NT2/D1 (cell line): Measurements from ENCODE around the gene SLFN13.
"Not testable (repeated sequence)": the region's sequence is repeated elsewhere in the genome, so short reads cannot be mapped to it uniquely, and the experiment has no call there.

Source experiments
- DNase-seq: peaks from one replicate; pipeline ENCODE4 v3.0.0-alpha.2; 2011; ENCODE audit warnings: low read depth, low spot score
- H3K27me3 ChIP-seq: 2 replicates; pipeline ENCODE4 v1.6.0; 2011; ENCODE audit warnings: mild to moderate bottlenecking; ENCODE audit not compliant: insufficient read length, insufficient read depth
- H3K36me3 ChIP-seq: 2 replicates; pipeline ENCODE4 v1.6.1; 2011; ENCODE audit warnings: mild to moderate bottlenecking, low read length, mixed read lengths; ENCODE audit not compliant: insufficient read depth, insufficient read length
- H3K4me1 ChIP-seq: 2 replicates; pipeline ENCODE4 v1.5.1; 2011; ENCODE audit not compliant: insufficient read depth, insufficient read length
- H3K4me3 ChIP-seq: 2 replicates; pipeline ENCODE4 v1.5.1; 2011; ENCODE audit warnings: low read depth; ENCODE audit not compliant: insufficient read length
- H3K9ac ChIP-seq: 2 replicates; pipeline ENCODE4 v1.6.0; 2011; ENCODE audit warnings: low read depth; ENCODE audit not compliant: insufficient read length
- H3K9me3 ChIP-seq: 2 replicates; pipeline ENCODE4 v1.5.1; 2011; ENCODE audit warnings: mild to moderate bottlenecking, low read length; ENCODE audit not compliant: insufficient read depth
- SUZ12 ChIP-seq: IDR thresholded peaks from 2 replicates; pipeline ENCODE4 v1.6.1; 2011; ENCODE audit not compliant: insufficient read length, insufficient read depth; ENCODE audit errors: extremely low read depth
- YY1 ChIP-seq: IDR thresholded peaks from 2 replicates; pipeline ENCODE4 v1.6.1; 2011; ENCODE audit not compliant: insufficient read length, insufficient read depth
- ZNF274 ChIP-seq: IDR thresholded peaks from 2 replicates; pipeline ENCODE4 v1.6.1; 2011; ENCODE audit warnings: mild to moderate bottlenecking, low read depth, low read length

SLFN13 gene

GRCh38 chr17:35406568-35406967 lies 42.0 kb downstream of the SLFN13 start:
- Histone ChIP-seq H3K9me3 (no peaks in the 10 kb centered on the region), H3K4me3 (no peak overlapping the region), H3K9ac (no peak overlapping the region), H3K27me3 (no peaks in the 10 kb centered on the region), H3K4me1 (no peaks in the 10 kb centered on the region), H3K36me3 (no peaks in the 10 kb centered on the region)
- DNase-seq = no peak
- TF ChIP-seq SUZ12 (no peak), ZNF274 (no peak), YY1 (no peak)

- no peak for DNase-seq
- no peak overlapping the region for H3K9ac ChIP-seq
- TF ChIP-seq SUZ12 (no peak), YY1 (no peak), ZNF274 (no peak)
- no peaks in the 10 kb centered on the region for H3K4me1 ChIP-seq
- H3K36me3 ChIP-seq = no peaks in the 10 kb centered on the region
- H3K4me3 ChIP-seq = no peak overlapping the region
- H3K9me3 ChIP-seq = no peaks in the 10 kb centered on the region
- H3K27me3 ChIP-seq = no peaks in the 10 kb centered on the region
Measured at GRCh38 chr17:35404360-35404759, 44.2 kb downstream of the SLFN13 start.

DNA sequence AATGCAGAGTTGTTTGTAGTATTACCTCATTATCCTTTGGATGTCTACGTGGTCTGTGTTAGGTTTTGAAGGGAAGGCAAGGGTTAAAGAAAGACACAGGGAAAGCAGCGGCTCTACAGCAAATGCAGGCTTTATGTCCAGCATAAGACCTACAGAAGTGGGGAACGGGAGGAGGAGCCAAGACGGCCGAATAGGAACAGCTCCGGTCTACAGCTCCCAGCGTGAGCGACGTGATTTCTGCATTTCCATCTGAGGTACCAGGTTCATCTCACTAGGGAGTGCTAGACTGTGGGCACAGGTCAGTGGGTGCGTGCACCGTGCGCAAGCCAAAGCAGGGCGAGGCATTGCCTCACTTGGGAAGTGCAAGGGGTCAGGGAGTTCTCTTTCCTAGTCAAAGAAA lies 54.8 kb downstream of the SLFN13 start:
- not testable (repeated sequence) for H3K36me3 ChIP-seq, H3K4me1 ChIP-seq, H3K4me3 ChIP-seq, H3K27me3 ChIP-seq, H3K9ac ChIP-seq, DNase-seq, H3K9me3 ChIP-seq

- no peak for TF ChIP-seq SUZ12
- no peak for DNase-seq
Measured at GRCh38 chr17:35390663-35391062, 57.9 kb downstream of the SLFN13 start.

DNA sequence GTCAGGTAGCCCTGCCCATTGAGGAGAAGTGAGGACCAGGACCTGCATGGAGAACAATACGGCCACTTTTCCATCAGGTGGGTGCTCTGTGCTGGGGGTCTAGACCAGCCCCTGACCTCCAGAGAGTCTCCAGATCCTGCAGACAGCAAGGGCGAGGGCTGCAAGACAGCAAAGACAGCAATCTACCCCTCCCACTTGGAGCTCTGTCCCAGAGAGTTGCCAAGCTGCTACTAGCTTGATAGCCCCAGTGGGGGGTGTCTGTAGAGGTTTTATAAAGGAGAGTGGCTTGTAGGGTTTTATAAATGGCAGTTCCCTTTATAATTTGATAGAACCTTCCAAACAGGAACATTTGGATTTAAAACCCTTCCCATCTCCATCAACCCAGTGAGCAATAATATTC lies 58.4 kb downstream of the SLFN13 start:
- H3K9ac ChIP-seq = no peak overlapping the region
- no peak for DNase-seq
- H3K9me3 ChIP-seq = peaks cover 6% of the 10 kb centered on the region
- no peaks in the 10 kb centered on the region for H3K36me3 ChIP-seq
- no peaks in the 10 kb centered on the region for H3K4me1 ChIP-seq
- H3K27me3 ChIP-seq = no peaks in the 10 kb centered on the region
- no peak overlapping the region for H3K4me3 ChIP-seq
- TF ChIP-seq SUZ12 = no peak
- TF ChIP-seq ZNF274 = no peak
- TF ChIP-seq YY1 = no peak

More at GRCh38 chr17:35390663-35391062, 57.9 kb downstream of the SLFN13 start:
- no peaks in the 10 kb centered on the region for H3K4me1 ChIP-seq
- no peak overlapping the region for H3K9ac ChIP-seq
- no peaks in the 10 kb centered on the region for H3K27me3 ChIP-seq
- H3K4me3 ChIP-seq = no peak overlapping the region
- H3K36me3 ChIP-seq = no peaks in the 10 kb centered on the region
- peaks cover 6% of the 10 kb centered on the region for H3K9me3 ChIP-seq

DNA sequence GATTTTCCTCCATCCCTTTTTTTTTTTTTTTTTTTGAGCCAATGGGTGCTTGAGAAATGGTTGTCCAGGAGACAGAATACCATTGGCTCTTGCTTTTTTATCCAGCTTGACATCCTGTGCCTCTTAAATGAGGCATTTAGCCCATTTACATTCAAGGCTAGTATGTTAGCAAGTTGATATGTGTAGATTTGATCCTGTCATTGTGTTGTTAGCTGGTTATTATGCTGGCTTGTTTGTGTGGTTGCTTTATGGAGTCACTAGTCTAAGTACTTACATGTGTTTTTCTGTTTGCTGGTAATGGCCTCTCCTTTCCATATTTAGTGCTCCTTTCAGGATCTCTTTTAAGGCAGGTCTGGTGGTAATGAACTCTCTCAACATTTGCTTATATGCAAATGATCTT lies 61.1 kb downstream of the SLFN13 start:
- Histone ChIP-seq H3K9me3 (no peaks in the 10 kb centered on the region; the same call in 1 of the 2 replicates), H3K36me3 (no peaks in the 10 kb centered on the region), H3K4me1 (no peaks in the 10 kb centered on the region), H3K9ac (no peak overlapping the region), H3K4me3 (no peak overlapping the region), H3K27me3 (no peaks in the 10 kb centered on the region)
- DNase-seq = no peak
- TF ChIP-seq YY1 (no peak), SUZ12 (no peak), ZNF274 (no peak)
